KMS-11 (cell line): ENCODE measurements around the gene SPATA6L.

ENCODE experiments used
- H2AFZ ChIP-seq: fragments of 200-600 bp; sonication (generic); 2 replicates; pipeline ENCODE4 v1.6.1; 2016; ENCODE audit warnings: antibody characterized with exemption, mixed run types, low read depth
- H3K27ac ChIP-seq: fragments of 200-600 bp; sonication (generic); 2 replicates; pipeline ENCODE4 v1.6.1; 2016; ENCODE audit warnings: mild to moderate bottlenecking, mixed run types
- H3K27me3 ChIP-seq: fragments of 200-600 bp; sonication (generic); 2 replicates; pipeline ENCODE4 v1.6.1; 2017; ENCODE audit warnings: mild to moderate bottlenecking, low read depth, mixed run types, moderate library complexity; ENCODE audit not compliant: insufficient read depth
- H3K36me3 ChIP-seq: fragments of 200-600 bp; sonication (generic); 2 replicates; pipeline ENCODE4 v1.6.1; 2017; ENCODE audit warnings: mild to moderate bottlenecking, mixed run types; ENCODE audit not compliant: insufficient read depth
- H3K4me1 ChIP-seq: fragments of 200-600 bp; sonication (generic); 2 replicates; pipeline ENCODE4 v1.6.1; 2016; ENCODE audit warnings: mild to moderate bottlenecking, low read depth, mixed run types; ENCODE audit not compliant: poor library complexity, severe bottlenecking
- H3K4me2 ChIP-seq: fragments of 200-600 bp; sonication (generic); 2 replicates; pipeline ENCODE4 v1.7.0; 2016; ENCODE audit warnings: mild to moderate bottlenecking, mixed run types
- H3K4me3 ChIP-seq: fragments of 200-600 bp; sonication (generic); IDR thresholded peaks from 2 replicates; pipeline ENCODE4 v1.6.1; 2017; ENCODE audit warnings: low read depth, low read length, mixed read lengths; ENCODE audit not compliant: insufficient read depth
- H3K79me2 ChIP-seq: fragments of 200-600 bp; sonication (generic); 2 replicates; pipeline ENCODE4 v1.6.1; 2016; ENCODE audit warnings: low read depth, mixed run types; ENCODE audit not compliant: insufficient read depth
- H3K9ac ChIP-seq: fragments of 200-600 bp; sonication (generic); 2 replicates; pipeline ENCODE4 v1.6.1; 2016; ENCODE audit warnings: mild to moderate bottlenecking, mixed run types
- H4K20me1 ChIP-seq: fragments of 200-600 bp; sonication (generic); 2 replicates; pipeline ENCODE4 v1.6.1; 2016; ENCODE audit warnings: mild to moderate bottlenecking, mixed run types; ENCODE audit not compliant: insufficient read depth
- TF ChIP-seq, protein P1 (sequence below): fragments of 200-600 bp; sonication (generic); conservative IDR thresholded peaks from 2 replicates; pipeline ENCODE4 v1.6.1; 2017; ENCODE audit warnings: low read depth, mild to moderate bottlenecking, antibody characterized with exemption, low read length, moderate library complexity, mixed read lengths

SPATA6L gene

DNA sequence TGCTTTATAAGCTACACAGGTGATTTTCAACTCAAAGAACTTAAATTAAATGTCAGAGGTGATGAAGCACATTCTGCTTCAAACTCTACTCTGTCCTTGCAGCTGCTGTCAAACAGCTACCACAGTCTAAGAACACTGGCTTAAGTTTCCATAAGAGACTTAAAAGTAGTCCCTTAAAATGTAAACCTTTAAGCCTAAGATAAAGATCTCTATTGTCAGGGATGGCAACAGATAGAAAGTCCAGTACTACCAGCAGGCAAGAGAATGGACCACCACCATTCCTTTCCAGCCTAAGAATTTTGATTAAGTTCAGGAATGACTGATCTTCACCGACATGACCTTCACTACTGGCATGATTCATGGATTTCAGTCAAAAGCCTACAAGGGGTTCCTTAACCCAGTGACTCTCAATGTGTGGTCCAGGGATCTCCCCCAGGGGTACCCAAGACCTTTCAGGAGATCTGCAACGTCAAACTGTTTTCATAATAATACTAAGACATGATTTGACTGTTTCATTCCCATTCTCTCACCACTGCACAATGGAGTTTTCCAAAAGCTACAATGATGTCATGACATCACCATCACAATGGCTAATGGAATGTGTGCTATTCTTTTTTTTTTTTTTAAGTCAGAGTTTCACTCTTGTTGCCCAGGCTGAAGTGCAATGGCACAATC lies 45.3 kb downstream of the SPATA6L start:
- Histone ChIP-seq H3K36me3 (no peaks in the 10 kb centered on the region; the same call in 1 of the 2 replicates), H3K79me2 (no peaks in the 10 kb centered on the region), H4K20me1 (no peaks in the 10 kb centered on the region), H3K4me1 (no peaks in the 10 kb centered on the region), H3K4me2 (no peak overlapping the region), H3K27ac (no peak overlapping the region), H3K27me3 (no peaks in the 10 kb centered on the region), H3K4me3 (no peak overlapping the region), H2AFZ (no peak overlapping the region), H3K9ac (no peak overlapping the region)
- TF ChIP-seq, protein P1, sequence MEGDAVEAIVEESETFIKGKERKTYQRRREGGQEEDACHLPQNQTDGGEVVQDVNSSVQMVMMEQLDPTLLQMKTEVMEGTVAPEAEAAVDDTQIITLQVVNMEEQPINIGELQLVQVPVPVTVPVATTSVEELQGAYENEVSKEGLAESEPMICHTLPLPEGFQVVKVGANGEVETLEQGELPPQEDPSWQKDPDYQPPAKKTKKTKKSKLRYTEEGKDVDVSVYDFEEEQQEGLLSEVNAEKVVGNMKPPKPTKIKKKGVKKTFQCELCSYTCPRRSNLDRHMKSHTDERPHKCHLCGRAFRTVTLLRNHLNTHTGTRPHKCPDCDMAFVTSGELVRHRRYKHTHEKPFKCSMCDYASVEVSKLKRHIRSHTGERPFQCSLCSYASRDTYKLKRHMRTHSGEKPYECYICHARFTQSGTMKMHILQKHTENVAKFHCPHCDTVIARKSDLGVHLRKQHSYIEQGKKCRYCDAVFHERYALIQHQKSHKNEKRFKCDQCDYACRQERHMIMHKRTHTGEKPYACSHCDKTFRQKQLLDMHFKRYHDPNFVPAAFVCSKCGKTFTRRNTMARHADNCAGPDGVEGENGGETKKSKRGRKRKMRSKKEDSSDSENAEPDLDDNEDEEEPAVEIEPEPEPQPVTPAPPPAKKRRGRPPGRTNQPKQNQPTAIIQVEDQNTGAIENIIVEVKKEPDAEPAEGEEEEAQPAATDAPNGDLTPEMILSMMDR = no peak

DNA sequence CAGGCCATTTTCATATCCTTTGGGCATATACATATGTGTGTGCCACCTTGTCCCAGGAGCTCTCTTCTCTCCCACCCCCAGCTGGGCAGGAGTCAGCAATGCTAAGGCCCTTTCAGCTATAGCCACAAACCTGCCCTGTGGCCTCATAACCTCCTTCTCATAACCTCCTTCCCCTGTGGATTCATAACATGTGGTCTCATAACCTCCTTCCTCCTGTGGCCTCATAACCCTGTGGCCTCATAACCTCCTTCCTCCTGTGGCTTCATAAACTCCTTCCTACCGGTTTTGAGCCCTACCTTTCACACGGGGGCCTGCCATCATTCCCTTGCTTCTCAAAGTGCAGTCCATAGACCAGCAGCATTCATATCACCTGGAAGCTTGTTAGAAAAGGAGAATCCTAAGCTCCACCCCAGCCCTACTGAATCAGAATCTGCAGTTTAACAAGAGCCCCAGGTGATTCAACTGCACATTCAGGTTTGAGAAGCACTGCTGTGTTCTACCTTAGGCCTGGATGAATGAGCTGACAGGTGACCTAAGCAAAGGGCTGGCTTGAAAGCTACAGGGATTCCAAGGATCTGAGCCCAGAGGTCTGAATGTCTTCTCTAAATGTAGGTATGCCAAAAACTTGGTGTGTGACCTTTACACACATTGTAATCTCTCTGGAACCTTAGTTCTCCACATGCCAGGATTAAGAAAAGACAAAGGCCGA lies 46.1 kb downstream of the SPATA6L start:
- no peaks in the 10 kb centered on the region for H3K79me2 ChIP-seq
- H3K4me1 ChIP-seq = no peaks in the 10 kb centered on the region
- no peak overlapping the region for H3K27ac ChIP-seq
- no peak overlapping the region for H3K4me3 ChIP-seq
- TF ChIP-seq, protein P1 = no peak
- no peaks in the 10 kb centered on the region for H3K27me3 ChIP-seq
- H2AFZ ChIP-seq = no peak overlapping the region
- no peak overlapping the region for H3K9ac ChIP-seq
- H3K36me3 ChIP-seq = no peaks in the 10 kb centered on the region; the same call in 1 of the 2 replicates
- no peak overlapping the region for H3K4me2 ChIP-seq
- H4K20me1 ChIP-seq = no peaks in the 10 kb centered on the region

DNA sequence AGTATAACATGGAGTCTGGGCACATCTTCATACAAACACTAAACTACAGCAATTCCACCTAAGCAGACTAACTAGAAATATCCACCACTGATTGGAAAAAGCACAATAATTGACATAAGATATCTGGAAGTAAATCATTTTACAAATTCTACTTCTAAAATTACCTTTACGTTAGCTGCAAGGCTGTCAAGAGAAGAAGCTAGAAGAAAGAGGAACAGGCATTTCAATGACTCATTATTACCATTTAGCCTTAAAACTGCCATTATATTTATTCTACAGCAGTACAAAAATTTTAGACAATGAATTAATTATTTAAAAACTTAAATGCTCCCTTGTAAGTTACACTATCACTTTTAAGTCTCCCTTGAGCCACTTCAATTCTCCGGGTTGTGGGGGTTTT lies 47.6 kb downstream of the SPATA6L start:
- no peaks in the 10 kb centered on the region for H4K20me1 ChIP-seq
- H3K27ac ChIP-seq = no peak overlapping the region
- H3K4me1 ChIP-seq = no peaks in the 10 kb centered on the region
- no peaks in the 10 kb centered on the region; the same call in 1 of the 2 replicates for H3K36me3 ChIP-seq
- H3K4me2 ChIP-seq = no peak overlapping the region
- H3K4me3 ChIP-seq = no peak overlapping the region
- H3K27me3 ChIP-seq = no peaks in the 10 kb centered on the region
- H2AFZ ChIP-seq = no peak overlapping the region
- TF ChIP-seq, protein P1 = no peak
- H3K79me2 ChIP-seq = no peaks in the 10 kb centered on the region
- no peak overlapping the region for H3K9ac ChIP-seq

DNA sequence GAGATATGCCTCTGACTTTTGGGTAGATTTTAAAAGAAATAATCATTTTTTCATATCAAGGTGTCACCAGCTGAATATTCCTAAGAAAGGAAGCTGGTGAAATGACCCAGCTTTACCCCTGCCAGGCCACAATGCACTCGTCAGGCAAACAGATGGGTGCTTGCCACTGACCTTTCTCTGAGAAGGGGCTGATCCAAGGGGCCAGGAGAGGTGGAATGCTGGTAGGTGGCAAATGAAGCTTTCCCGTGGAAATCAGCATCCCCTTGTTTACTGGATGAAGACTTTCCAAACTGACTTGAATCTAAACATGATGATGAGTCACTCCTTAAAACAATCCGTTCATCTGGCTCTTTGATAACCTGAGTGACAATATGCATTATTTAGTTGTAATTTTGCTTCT lies 48.5 kb downstream of the SPATA6L start:
- H3K9ac ChIP-seq = no peak overlapping the region
- H3K4me3 ChIP-seq = no peak overlapping the region
- no peaks in the 10 kb centered on the region for H3K36me3 ChIP-seq
- H2AFZ ChIP-seq = no peak overlapping the region
- no peak overlapping the region for H3K27ac ChIP-seq
- no peak overlapping the region for H3K4me2 ChIP-seq
- H4K20me1 ChIP-seq = no peaks in the 10 kb centered on the region
- H3K27me3 ChIP-seq = no peaks in the 10 kb centered on the region
- TF ChIP-seq, protein P1 = no peak
- H3K79me2 ChIP-seq = no peaks in the 10 kb centered on the region
- H3K4me1 ChIP-seq = no peaks in the 10 kb centered on the region
